Activated T-helper 1 cell treated with anti-CD3 and anti-CD28 coated beads, Interleukin-2, amount 50 U/mL, for 16 hours (primary cell): ENCODE measurements around the gene SORCS1.

Experiments used
- DNase-seq, 2 donors: peaks; one replicate each; pipeline ENCODE4 v3.0.0-alpha.2; 2020; ENCODE audit warnings: low read depth in 1 of 2, low spot score in 1 of 2

The SORCS1 gene

DNA sequence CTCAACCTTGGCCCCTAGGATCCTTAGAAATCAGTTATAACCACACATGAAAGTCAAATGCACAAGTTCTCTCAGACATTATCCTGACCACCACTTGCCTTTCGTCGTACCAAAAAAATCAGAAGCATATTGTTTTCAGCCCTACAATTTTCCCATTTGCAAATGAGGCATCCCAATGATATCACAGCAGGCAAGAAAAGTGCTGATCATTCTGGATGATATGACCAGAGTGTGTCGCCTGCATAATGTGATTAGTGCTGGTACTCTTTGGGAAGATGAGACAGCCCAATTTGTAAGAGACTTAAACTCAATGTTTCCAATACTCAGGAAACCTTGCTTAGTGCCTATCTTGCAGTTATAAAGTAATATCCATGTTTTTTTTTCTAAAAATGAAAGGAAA is 168.0 kb downstream of the SORCS1 start:
- DNase-seq = no peak

DNA sequence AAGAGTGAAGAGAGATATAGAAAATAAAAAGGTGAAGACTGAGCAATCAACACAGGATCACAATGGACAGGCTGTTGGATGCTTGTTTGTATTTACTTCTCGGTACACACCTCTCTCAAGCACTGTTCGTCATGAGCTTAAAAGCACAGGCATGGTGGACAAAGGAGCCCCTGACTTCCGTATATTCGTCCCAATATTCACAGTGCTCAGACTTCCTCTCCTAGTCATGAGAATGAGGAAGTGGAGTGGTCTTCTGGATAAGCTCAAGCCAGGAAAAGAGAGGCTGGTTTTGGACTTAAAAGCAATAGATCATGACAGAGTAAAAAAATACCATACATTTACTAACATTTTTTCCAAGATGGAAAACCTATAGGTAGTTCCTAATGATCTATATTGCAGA is 172.5 kb downstream of the SORCS1 start:
- DNase-seq = no peak

DNA sequence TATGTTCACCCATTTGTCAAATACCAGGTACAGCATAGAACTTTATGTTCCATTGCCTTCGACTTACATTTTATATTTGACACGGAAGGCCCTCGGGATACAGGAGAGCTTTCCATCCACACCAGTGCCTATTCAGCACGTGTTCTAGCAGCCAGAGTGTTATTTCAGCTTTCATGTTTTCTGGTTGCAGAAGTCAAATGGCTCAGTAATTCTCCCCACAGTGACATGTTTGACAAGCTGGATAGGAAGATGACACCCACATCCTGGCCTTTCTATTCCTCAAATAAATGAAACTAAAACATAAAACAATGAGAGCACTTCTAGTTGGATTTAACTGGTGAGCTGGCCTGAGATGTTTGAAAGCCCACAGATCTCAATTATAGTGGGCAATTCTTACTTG is 173.4 kb downstream of the SORCS1 start:
- no peak for DNase-seq

DNA sequence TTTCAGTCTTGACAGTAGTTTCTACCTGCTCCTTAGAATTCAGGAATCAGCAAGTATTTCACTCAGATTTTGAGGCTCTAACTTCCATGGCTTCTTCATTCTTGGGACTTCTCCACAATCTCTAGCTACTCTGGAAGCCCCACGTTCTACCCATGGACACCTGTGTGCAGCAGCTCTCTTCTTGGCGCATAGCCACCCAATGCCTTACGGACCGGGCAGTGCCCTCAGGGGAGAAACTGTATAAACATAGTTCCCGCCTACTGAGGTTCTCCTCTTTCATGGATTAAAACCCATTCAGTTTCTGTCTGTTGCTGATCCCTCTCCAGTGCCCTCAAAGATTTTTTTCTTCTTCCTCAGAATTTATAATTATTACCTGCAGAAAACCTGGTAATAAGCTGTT is 177.1 kb downstream of the SORCS1 start:
- DNase-seq = no peak

DNA sequence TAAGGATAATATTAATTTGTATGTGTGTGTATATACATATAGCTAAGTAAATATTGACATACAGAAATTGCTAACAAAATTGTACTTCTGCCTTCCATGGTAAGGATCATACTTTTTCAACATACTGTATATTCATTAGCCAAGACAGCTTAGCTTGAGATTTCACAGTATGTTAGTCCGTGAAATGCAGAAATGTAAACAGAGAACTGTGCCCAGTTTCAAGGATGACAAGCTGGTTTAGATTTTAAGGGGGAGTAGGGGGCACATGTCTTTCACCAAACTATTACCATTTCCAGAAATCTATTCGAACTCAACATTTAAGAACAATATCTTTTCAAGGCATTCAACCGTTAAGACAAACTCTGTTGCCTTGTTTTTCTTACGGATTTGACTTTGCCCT is 182.2 kb downstream of the SORCS1 start:
- no peak for DNase-seq

DNA sequence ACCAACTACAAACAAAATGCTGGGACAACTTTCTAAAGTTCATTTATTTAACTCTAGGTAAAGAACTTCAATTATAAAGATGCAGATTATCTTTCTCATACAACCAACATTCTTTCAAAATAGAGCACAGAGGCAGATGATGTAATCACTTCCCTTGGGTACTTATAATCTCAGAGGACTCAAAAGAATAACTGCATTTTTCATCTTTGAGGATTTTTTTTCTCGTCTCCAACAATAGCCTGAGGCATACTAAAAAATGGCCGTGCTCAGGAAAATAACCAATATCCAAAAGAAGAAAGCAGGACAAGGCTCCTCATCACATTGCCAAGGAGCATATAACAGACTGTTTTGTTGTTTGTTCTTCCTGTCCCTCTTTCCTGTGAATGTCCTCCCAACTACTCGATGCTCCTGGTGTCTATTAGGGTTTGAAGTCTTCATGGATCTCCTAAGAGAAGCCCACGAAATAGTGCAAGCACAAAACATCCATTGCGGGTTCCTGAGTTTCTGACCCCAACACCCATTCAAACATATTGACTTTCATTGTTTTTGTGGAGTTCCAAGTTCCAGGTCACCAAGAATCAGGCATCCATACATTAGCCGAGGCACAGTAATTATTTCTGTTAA is 182.9 kb downstream of the SORCS1 start:
- no peak for DNase-seq

DNA sequence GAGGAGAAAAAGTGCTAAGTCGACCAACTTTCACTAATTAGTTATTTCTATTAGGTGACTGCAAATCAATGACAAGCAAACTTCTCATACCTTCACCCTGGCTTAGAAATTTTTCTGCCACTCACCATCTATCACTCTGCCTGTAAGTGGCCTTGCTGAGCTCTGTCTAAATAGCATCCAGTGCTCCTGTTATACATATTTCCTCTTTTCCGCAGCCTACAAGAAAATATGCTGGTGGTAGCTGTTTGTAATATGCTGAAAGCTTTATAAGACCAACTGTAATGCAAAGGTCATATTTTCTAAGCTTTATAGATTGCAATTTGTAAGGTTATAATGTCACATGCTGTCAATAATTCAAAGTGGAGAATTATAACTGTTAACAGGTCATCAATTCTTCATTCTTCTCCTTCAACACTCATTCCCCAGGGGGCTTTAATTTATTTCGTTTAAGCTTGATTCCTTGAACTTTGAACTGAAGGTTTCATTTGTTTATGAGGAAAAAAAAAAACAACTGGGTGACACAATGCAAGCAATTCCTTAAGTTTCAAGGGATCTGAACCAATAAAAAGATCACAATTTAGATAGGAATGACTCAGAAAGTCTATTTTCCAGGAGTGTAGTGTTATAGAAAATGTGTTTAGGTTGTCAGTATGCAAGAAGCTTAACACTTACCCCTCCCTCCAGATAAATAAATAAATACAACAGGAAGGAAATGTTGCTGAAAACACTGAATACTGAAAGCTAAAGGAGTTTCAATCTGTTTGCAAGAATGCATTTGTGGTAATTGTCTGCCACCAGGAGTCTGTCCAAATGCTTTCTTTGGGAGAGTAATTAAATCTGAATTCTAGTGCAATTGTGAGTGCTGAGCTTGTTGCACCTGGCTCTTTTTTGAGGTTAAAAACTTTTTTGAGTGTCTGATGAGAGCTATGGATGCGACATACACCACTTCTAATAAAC is 183.7 kb downstream of the SORCS1 start:
- no peak for DNase-seq

DNA sequence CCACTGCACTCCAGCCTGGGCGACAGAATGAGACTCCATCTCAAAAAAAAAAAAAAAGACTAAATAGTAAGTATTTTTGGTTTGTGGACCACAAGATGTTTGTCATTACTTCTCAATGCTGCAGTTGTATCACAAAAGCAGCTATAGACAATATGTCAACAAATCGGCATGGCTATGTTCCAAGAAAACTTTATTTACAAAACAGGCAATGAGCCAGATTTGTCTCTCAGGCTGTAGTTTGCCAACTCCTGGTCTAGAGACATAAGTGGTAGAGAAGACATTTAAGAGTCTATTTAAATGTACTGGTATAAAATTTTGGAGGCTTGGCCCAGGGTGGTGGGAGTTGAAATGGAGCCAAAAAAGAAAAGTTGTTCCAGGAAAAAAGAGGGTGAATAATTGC is 185.8 kb downstream of the SORCS1 start:
- DNase-seq = no peak

DNA sequence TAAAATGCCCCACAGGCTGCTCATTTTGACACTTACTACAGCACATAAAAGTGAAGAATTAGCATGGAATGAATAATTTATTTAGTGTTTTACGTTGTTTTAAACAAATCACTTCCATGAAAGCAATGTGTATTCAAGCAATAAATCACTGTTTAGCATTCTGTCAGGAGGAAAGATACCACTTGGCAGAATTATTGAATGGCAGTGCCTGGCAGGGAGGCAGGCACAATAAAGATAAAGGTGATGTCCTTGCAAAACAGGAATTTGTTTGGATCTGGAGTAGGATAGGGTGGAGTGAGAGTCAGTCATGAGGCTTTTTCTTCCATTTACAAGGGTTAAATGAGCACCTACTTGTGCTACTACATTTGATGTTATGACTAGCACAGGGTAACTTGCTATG is 190.8 kb downstream of the SORCS1 start:
- no peak for DNase-seq

DNA sequence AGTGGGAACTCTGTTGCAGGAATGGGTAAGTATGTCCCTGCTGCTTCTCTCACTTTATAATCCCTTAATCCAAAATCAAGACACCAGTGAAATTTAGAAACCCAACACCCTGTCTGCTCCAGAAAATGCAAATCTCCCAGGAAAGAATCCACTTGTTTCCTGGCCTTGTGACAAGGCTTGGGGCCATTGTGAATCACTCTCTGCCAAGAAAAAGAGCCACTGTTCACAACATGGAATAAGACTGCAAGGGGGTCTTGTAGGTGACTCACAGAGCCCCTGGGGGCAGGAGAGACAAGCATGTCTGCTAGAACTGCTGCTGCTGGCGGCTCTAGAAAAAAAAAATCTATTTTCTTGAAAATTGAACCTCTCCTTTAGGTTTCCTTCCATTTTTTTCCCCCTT is 191.2 kb downstream of the SORCS1 start:
- DNase-seq = no peak

DNA sequence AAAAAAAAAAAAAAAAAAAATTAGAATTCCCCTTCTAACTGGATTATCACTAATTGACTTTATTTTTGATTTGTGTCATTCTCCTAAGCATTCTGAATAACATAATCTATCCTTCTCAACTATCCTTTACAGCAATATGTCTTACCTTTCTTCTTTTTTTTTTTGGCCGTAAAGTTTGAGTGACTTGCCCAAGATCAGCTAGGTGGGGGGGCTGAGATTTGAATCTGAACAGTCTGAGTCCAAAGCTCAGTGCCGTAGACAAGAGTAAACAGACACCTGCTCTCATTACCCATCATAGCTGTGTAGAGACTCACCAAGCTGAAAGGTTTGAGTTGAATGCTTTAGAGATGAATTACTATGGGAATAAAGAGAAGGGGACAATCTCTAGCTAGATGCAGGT is 192.1 kb downstream of the SORCS1 start:
- DNase-seq = no peak

DNA sequence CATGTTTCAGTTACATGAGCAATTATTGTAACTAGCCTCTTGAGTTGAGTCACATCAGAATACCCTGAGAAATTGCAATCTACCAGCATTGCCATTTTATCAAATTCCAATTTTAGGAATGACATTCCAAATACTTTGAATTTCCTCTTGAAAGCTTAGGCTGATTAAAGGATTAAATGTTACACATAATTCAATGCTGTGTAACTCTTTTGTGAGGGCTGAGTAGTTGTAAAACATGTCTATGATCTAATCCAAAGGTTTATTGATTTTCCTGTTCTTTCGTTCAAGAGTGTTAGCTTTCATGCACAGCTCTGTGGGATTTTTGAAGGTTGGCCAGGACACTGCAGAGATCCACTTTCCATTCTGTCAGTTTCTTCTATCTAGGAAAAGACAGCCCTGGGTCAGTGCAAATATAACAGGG is 193.1 kb downstream of the SORCS1 start:
- no peak for DNase-seq

DNA sequence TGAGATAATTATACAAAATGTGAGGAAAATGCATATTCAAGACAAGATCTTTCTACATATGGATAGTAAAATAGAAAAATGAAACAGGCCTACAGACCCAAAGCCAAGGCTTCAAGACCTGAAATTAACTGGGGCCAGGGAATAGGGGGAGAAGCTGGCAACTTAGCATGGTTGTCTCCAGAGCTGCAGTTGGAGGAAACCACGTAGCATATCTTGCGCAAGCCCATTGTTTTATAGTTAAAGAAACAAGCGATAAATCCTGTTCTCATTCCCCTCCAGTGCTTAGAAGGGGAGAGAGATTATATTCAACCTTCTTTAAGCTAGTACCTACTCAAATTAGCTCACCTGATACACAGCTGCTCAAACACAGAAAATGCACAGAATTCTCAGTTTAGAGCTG is 197.1 kb downstream of the SORCS1 start:
- no peak for DNase-seq

DNA sequence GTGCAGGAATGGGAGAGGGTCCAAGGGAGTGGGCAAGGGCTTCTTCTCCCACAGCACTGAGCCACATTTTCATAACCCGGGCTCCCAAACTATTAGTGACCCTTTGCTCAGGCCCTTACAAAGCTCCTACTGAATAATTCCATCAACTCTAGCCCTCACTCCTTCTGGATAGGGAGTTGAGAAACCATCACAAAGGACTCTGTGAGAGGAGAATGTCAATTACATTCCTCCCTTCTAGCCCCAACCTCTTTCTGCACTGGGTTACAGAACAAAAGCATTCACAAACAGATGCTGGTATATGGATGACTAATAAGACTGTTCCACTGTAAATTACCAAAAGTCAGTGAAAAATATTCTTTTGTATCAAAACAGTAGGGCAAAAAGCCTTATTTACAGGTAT is 203.7 kb downstream of the SORCS1 start:
- no peak for DNase-seq

DNA sequence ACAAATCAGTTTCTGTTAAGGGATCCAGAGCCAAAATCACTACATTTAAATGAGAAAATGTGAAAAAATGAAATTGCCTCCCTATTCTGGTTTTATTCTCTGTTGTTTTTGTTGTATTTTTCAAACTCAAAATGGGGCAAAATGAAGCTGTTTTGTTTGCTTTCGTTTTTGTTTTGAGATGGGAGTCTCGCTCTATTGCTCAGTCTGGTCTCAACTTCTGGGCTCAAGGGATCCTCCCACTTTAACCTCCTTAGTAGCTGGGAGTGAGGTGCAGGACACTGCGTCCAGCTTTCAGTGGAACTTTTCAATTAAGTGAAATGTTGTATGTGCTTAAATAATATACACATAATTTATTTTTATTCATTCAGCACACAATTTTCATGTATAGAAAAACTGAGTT is 205.0 kb downstream of the SORCS1 start:
- no peak for DNase-seq

DNA sequence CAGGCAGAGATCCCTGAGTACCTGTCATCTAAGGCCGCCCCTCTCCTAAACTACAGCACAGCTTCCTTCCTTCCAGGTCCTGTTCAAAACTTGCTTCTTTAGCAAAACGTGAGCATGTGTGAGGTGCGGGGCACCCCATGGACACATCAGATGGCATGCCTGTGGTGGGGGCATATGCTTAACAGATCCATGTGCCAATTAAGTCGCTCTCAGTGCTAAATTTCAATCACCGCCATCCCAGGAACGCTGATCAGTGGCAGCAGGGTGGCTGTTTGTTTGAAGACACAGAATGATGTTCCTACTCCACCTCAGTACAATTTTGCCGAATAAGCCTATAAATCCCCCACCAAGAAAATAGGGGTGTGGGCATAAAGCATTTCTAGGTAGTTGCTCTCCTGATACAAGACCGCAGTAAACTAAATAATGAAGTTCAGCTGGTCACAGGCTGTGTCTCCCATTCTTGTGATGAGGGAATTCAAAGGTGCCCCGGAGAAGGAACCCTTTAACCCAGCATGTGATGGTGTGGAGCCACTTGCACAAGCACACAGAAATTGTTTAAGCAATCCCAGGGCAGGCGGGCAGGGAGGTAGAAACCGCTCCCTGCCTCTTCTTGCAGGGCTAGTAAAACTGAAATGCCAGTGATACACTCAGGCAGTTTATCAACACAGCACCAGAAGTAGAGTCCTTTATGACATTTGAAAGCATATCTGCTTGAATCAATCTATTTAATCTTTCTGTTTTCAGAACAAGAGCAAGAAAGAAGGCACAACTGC is 205.7 kb downstream of the SORCS1 start:
- no peak for DNase-seq

DNA sequence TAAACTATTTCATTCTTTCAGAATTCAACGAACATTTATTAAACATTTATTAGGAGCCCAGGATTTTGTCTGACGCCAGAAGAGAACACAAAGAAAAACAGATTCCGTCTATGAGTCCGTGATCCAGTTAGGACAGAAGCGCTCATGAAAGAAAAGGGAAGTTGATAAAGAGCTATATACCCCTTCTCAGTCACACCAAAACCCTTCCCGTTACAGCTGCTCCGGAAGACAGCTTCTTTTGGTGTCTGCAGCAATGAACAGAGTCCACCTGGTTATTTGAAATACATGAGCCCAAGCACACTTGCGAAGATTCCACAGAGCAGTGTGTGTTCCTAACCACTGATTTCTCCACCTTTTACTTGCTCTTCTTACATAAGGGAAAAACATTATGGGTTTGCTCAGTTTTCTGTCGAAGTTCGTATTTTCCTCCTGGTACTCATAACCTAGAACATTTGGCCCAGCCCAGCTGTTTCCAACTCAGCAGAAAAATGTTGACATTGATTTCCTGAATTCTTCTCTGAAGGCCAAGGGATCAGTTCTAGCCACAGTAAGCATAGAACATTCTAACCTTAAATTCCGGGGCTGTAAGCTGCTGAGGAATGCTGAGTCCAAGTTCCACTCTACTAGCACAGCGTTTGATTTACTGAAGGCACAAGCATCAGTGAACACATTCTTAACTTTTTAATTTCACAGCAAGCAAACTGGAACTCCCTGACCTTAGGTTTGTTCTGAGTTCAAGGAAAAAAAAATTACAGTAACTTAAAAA is 206.5 kb downstream of the SORCS1 start:
- DNase-seq = no peak

DNA sequence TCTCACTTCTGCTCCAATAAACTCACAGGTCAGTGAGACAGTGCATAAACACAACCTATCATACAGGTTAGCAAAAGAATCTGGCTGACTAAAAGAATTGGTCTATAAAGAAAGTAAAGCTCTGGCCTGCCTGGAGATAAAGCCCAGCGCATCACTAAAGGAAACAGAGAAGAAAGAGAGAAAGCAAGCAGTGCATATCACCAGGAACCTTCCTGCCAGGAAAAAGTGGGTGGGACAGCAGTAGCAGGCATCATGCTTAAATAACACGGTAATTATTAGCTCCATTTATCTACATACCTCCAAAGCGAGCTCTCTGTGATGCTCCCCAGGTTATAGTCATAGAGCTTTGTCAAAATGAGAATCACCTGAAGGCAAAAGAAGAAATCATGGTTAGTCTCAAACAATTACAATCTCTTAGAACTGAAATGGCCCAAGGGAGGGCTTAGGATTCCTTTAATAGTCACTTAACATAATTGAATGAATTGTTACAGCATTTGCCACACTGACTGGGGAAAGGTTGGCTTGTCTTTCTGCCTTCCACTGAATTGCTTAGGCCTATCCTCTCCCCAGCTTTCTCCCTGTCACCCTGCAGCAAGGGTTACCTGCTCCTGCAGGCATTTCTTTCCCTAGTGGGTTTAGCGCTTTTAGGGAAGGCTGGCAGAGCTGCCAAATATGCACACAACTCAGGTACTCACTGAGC is 208.1 kb downstream of the SORCS1 start:
- DNase-seq = no peak

DNA sequence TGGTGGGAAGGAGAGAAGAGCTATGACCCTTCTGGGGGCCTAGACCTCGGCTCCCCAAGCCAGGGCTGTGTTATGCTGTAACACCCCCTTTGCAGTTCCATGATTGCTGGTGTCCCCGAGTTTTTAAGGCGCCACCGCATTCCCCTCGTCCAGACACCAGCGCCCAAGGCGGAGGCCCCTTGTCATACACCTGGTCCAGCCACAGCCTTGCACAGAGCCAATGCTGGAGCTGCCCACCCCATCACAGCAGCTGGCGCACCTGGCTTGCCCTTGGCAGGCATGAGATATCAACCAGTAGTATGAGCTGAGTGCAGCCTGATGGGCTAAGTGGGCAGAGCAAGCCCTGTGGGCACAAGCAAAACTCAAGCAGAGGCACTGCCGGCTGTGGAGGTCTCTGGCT is 209.4 kb downstream of the SORCS1 start:
- no peak for DNase-seq

DNA sequence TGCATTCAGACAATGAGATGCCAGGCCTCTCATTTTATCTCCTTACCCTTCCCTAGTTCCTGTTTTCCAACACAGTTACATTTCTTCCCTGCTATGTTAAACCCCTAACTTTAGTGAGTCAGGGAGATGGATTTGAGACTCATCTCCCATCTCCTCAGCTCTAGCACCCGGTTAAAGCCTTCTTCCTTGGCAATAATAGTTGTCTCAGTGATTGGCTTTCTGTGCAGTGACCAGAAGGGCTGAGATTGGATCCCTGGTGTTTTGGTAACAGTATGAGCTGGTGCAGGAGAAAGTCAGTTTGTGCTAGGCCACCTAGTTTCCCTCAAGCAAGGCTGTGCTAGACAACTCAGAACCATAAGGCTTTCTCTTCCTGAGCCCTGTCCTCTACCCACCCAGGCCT is 212.5 kb downstream of the SORCS1 start:
- DNase-seq = no peak
